Astrocyte (in vitro differentiated cells and primary cell): ENCODE data around the gene CASKIN2.

Source experiments
- EZH2 ChIP-seq: IDR thresholded peaks from 2 replicates; pipeline ENCODE4 v1.6.1; 2012; ENCODE audit warnings: mild to moderate bottlenecking, low read length, inconsistent platforms; ENCODE audit not compliant: insufficient read depth
- TF ChIP-seq, protein P1 (sequence below): IDR thresholded peaks from 2 replicates; pipeline ENCODE4 v1.5.1; 2011; ENCODE audit warnings: low read depth, mild to moderate bottlenecking, inconsistent platforms, low read length, moderate library complexity; ENCODE audit not compliant: insufficient read depth

DNA sequence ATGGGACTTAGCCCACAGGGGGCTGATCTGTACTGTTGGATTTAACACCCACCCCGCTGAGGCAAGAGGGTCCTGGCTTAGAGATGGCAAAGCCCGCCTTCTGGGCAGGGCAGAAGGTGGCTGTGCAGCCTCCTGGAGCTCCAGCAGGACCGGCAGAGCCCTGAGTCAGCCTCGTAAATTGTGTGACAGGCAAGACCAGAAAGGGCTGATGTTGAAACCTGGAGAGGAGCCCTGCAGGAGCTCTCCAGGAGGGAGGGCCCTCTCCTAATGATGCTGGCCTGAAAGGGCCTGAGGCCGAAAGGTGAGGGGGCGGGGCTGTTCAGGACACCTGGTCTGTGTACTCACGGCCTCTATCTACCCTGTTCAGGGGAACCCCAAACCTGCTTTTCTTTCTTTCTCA is 49.7 kb upstream of the CASKIN2 start:
- TF ChIP-seq, protein P1, sequence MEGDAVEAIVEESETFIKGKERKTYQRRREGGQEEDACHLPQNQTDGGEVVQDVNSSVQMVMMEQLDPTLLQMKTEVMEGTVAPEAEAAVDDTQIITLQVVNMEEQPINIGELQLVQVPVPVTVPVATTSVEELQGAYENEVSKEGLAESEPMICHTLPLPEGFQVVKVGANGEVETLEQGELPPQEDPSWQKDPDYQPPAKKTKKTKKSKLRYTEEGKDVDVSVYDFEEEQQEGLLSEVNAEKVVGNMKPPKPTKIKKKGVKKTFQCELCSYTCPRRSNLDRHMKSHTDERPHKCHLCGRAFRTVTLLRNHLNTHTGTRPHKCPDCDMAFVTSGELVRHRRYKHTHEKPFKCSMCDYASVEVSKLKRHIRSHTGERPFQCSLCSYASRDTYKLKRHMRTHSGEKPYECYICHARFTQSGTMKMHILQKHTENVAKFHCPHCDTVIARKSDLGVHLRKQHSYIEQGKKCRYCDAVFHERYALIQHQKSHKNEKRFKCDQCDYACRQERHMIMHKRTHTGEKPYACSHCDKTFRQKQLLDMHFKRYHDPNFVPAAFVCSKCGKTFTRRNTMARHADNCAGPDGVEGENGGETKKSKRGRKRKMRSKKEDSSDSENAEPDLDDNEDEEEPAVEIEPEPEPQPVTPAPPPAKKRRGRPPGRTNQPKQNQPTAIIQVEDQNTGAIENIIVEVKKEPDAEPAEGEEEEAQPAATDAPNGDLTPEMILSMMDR = no peak
- no peak for TF ChIP-seq EZH2
